GM21526 (cell line): ENCODE measurements around the gene KMT2B.

Source experiments
- ATAC-seq: cut with Tn5 transposase; IDR thresholded peaks from one replicate; pipeline ENCODE4 v1.9.1; 2021; ENCODE audit warnings: moderate library complexity; ENCODE audit not compliant: unreplicated experiment, low FRiP score

The KMT2B gene

DNA sequence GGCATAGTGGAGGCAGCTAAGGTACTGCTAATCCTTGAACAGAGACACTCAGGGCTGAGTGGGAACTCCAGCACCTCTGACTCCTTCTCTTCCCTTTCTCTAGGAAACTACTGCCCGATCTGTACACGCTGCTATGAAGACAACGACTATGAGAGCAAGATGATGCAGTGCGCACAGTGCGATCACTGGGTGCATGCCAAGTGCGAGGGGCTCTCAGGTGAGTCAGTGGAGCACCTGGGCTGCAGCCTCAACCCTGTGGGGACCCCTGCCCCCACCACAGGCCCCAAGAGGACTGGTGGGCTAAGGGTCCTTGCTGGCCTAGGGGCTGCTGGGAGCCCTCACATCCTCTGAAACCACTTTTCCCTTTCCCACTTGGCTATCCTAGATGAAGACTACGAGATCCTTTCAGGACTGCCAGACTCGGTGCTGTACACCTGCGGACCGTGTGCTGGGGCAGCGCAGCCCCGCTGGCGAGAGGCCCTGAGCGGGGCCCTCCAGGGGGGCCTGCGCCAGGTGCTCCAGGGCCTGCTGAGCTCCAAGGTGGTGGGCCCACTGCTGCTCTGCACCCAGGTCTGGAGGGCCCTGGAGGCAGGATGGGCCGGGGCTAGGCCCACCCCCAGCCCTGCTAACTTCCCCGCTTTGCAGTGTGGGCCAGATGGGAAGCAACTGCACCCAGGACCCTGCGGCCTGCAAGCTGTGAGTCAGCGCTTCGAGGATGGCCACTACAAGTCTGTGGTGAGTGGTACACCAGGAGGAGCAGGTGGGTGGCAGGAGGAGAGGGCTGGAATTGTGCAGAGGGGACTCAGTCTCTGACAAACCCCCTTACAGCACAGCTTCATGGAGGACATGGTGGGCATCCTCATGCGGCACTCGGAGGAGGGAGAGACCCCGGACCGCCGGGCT lies 9.5 kb downstream of the KMT2B start:
- no peak for ATAC-seq

DNA sequence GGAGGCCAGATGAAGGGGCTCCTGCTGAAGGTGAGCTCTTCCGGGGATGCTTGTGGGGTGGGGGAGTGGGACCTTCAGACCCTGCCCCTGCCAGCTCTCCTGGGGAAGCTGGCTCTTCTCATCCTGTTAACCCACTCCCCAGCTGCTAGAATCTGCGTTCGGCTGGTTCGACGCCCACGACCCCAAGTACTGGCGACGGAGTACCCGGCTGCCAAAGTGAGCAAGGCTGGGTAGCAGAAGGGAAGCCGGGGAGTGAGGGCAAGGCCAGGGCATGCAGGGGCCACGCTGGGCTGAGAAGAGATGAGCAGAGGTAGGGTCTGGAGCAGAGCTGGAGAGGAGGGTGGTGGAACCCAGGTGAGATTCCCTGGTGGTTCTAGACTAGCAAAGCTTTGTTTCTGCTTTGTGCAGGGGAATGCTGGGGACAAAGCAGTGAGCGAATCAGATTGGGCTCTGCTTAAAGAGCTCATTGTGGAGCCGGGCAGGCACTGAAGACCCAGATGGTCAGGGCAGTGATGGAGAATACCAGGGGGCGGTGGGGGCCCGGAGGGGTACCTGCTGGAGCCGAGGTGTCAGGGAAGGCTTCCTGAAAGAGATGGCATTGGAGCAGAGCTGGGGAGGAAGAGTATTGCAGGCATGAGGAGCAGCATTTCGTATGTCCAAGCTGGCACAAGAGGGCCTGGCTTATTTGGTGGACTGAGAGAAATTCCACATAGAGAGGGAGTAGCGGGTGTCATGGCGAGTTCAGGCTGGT lies 10.3 kb downstream of the KMT2B start:
- ATAC-seq, result no peak

DNA sequence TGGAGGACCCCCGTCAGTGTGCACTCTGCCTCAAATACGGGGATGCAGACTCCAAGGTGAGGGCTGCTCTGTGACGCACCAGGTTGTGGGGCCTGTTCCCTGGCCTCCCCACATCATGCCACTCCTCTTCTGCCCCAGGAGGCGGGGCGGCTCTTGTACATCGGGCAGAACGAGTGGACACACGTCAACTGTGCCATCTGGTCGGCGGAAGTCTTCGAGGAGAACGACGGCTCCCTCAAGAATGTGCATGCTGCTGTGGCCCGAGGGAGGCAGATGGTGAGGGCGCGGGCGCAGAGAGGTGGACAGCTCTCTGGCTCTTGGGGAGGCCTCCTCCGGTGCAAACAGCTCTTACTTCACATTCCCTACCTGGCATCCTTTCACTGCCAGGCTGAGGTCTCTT lies 11.2 kb downstream of the KMT2B start:
- ATAC-seq, result no peak

DNA sequence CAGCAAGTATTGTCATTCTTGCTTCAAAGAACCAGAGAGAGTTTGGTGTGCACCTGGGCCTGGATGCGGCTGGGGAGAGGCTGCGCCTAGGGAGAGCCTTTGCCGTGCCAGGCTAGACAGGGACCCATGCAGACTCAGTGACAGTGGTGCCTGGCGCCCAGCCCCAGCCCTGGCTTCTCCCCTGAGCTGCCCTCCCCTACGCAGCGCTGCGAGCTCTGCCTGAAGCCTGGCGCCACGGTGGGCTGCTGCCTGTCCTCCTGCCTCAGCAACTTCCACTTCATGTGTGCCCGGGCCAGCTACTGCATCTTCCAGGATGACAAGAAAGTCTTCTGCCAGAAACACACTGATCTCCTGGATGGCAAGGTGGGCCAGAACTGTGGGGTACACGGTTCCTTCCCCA lies 12.0 kb downstream of the KMT2B start:
- ATAC-seq, result no peak

DNA sequence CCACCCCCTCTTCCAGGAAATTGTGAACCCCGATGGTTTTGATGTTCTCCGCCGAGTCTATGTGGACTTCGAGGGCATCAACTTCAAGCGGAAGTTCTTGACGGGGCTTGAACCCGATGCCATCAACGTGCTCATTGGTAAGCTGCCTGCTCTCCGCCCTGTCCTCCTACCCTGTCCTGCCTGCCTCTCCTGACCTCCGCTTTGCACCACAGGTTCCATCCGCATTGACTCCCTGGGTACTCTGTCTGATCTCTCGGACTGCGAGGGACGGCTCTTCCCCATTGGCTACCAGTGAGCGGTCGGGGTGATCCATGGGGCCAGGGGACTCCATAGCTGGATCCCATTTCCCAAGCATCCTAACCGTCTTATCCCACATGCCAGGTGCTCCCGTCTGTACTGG lies 12.5 kb downstream of the KMT2B start:
- no peak for ATAC-seq

DNA sequence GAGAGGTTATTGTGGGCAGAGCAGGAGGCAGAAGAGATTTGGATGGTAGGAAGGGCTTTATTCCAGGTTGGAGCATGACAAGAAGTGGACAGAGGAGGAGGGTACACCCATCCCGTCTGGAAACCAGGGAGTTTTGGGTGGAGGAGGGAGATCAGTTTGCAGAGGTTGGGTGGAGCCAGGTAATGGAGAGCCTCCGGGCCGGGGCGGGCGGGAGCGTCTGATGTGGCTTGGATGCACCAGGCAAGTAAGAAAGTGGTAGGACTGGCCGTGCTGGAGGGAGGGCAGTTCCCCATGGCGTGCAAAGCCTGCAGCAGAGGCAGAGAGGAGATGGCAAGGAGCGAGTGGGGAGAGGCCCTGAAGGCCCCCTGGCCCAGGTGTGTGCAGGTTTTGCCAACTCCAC lies 13.6 kb downstream of the KMT2B start:
- ATAC-seq, result no peak

DNA sequence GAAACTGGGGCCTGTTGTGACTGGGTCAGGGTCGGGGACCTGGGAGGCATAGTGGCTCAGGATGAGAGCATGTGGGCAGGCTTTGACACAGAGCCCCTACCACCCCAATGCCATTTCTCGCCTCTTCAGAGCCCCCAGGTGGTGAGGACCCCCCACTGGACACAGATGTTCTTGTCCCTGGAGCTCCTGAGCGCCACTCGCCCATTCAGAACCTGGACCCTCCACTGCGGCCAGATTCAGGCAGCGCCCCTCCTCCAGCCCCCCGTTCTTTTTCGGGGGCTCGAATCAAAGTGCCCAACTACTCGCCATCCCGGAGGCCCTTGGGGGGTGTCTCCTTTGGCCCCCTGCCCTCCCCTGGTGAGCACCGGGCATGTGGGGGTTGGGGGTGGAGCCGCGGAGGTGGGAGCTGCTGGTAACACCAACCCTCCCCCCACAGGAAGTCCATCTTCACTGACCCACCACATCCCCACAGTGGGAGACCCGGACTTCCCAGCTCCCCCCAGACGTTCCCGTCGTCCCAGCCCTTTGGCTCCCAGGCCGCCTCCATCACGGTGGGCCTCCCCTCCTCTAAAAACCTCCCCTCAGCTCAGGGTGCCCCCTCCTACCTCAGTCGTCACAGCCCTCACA lies 14.1 kb downstream of the KMT2B start:
- ATAC-seq, result no peak

DNA sequence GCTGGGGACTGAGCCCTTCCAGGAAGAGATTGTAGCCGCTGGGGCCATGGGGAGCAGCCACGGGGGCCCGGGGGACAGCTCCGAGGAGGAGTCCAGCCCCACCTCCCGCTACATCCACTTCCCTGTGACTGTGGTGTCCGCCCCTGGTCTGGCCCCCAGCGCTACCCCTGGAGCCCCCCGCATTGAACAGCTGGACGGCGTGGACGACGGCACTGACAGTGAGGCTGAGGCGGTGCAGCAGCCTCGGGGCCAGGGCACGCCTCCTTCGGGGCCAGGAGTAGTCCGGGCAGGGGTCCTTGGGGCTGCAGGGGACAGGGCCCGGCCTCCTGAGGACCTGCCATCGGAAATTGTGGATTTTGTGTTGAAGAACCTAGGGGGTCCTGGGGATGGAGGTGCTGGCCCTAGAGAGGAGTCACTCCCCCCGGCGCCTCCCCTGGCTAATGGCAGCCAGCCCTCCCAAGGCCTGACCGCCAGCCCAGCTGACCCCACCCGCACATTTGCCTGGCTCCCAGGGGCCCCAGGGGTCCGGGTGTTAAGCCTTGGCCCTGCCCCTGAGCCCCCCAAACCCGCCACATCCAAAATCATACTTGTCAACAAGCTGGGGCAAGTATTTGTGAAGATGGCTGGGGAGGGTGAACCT lies 14.9 kb downstream of the KMT2B start:
- no peak for ATAC-seq

DNA sequence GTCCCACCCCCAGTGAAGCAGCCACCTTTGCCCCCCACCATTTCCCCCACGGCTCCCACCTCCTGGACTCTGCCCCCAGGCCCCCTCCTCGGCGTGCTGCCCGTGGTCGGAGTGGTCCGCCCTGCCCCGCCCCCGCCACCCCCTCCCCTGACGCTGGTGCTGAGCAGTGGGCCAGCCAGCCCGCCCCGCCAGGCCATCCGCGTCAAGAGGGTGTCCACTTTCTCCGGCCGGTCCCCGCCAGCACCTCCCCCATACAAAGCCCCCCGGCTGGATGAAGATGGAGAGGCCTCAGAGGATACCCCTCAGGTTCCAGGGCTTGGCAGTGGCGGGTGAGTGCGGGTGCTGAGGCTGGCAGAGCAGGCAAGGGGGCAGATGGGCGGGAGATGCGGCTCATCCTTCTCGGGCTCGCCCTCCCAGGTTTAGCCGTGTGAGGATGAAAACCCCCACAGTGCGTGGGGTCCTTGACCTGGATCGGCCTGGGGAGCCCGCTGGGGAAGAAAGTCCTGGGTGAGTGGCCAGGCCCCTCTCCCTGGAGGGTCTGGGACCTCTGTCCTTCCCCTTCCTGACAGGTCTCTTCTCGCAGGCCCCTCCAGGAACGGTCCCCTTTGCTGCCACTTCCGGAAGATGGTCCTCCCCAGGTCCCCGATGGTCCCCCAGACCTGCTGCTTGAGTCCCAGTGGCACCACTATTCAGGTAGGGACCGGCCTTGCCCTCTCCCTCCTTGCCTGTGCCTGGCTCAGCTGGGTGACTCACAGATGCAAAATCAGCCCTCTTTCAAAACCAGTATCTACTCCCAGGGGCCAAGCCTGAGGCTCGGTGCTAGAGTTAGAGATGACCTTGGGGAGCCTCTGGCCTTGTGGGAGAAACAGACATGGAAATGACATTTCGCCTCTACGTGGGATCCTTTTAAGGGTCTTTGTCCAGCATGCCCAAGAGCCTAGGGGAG lies 15.7 kb downstream of the KMT2B start:
- no peak for ATAC-seq

DNA sequence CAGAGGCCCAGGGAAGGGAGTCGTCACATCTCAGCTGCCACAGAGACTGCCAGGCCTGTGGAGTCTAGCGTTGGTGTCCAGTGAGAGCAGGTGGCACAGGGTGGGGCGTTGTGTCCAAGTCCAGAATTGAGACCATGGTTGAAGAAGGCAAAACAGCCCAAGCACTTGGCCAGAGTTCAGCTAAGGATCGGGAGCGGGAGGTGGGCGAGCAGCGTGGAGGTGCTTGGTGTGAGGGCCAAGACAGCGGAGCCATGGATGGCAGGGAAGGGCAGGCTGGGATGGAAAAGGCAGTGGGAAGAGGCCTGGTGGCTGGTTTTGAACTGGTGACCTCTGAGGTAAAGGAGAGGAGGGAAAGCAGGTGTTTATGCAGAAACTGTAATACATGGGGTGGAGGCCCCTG lies 16.5 kb downstream of the KMT2B start:
- ATAC-seq, result no peak

DNA sequence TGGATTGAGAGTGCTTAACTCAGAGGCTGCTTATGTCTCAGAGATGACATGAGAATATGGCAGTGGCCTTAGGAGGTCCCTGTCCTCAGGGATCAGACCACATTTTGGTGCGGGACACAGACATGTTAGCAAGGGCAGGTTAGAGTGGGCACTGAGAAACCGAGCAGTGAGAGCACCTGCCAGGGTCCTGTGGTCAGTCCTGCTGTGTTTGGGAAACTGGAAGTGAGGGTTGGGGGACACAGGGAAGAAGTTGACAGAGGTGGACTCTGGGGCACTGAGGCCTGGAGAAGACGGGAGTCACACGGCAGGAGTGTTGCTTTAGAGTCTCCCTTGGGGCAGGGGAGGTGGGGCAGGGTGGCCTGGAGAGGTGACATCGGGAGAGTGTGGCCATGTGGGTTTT lies 17.1 kb downstream of the KMT2B start:
- ATAC-seq, result no peak

DNA sequence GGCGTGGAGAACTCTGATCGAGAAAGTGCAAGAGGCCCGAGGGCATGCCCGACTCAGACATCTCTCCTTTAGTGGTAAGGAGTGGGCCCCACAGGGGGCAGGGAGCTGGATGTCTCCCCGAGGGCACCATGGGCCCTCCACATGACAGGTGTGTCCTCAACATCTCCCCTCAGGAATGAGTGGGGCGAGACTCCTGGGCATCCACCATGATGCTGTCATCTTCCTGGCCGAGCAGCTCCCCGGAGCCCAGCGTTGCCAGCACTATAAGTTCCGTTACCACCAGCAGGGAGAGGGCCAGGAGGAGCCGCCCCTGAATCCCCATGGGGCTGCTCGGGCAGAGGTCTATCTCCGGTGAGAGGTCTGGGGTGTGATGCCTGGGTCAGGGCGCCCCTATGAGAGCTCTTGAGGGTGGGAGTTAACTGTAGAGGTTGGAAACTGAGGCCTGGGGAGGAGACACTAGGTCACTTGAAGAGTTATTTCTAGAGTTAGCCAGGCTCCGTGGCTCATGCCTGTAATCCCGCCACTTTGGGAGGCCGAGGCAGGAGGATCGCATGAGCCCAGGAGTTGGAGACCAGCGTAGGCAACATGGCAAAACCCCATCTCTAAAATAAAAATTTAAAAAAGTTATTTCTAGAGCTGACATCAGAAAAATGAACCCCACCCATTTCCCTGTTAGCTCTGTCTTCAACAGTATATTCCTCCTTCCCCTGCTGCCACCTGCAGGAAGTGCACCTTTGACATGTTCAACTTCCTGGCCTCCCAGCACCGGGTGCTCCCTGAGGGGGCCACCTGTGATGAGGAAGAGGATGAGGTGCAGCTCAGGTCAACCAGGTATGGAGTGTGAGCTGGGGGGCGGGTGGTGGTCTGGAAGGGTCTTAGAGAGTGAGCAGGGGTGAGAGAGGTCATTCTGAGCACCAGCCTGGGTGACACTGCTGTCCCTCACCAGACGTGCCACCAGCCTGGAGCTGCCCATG lies 19.4 kb downstream of the KMT2B start:
- no peak for ATAC-seq

DNA sequence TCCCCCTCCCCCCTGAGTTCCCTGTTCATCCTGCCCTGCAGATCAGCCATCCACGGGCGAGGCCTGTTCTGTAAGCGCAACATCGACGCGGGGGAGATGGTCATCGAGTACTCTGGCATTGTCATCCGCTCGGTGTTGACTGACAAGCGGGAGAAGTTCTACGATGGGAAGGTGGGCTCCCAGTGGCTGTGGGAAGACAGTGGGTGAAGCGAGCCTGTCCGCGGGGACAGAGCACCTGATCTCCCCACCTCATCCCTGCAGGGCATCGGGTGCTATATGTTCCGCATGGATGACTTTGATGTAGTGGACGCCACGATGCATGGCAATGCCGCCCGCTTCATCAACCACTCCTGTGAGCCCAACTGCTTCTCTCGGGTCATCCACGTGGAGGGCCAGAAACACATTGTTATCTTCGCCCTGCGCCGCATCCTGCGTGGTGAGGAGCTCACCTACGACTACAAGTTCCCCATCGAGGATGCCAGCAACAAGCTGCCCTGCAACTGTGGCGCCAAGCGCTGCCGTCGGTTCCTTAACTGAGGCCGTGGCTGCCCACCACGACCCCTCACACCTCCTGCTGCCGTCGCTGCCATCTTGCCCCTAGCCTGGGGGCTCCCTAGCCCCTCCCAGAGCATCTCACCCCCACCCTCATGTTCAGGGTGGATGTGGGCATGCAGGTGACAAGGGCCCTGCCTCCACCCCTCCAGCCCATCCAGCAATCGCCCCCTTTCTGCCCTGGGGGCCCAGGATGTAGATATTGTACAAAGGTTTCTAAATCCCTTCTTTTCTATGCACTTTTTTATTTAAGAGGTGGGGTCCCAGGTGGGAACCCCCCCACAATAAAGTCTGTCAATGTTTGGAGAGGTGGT lies 20.5 kb downstream of the KMT2B start:
- no peak for ATAC-seq

DNA sequence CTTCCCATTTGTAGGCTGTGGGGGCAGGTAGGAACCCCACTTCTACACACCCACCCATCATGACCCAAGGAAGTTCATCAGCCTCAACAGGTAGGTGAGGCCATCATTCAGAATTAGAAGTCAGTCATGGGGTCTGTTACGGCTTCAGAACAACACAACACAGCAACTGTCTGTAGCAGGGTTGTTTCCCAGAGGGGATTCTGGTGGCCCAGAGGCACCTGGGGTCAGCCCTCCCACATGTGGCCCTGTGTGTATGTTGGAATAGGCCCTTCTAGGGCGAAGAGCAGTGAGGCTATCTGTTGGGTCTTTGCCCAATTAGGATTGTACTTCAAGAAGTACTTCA lies 21.1 kb downstream of the KMT2B start:
- ATAC-seq, result no peak

DNA sequence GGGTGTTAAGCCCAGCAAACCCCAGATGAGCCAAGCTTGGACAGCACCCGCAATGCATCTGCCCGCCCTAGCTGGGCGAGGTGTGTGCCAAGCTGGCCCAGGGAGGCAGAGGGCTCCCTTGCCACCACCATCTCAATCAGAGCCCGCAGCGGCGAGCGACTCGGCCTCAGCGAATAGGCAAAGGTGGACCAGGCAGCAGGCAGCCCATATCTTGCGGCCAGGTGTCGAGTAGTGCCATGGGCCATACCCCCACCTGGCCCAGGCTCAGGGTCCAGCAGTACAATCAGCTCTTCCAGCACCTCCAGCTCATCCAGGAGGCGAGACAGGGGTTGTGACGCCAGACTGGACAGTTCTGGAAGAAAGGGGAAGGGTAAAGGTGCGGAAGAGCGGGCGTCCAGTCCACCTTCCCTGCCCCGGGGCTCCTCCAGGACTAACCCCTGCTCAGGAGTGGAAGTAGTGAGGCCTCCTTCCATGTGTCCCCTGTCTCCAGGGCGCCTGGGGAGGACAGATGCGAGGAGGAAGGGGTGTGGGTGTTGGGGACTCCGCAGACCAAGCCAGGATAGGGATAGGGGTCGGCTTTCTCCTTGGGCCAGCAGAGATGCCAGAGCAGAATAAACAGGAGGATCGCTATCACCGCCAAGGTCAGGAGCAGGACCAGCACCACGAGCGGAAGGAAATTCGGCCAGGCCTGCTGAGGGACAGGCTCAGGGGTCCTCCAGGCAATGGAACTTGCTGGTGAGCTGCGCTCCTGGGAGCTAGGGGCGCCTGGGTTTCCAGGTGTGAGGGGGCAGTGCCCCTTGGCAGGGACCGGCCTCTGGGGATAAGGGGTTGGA lies 21.7 kb downstream of the KMT2B start:
- ATAC-seq, result no peak

DNA sequence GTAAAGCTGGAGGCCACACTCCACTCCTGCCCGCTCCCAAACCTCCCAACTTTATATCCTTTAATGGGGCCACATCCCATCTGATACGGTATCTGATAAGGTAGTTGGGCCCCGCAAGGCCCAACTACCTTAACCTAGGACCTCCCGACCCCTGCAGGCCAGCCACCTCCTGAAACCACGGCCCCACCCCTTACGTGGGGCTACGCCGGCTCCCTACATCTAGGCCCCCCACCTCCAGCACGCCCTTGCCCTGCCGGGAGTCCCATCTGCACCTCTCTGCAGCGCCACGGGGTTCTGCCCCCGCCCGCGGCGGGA lies 22.3 kb downstream of the KMT2B start:
- no peak for ATAC-seq
